GM12878 (cell line): ENCODE measurements around the gene RFX1. TPM values are rescaled to one million over a fixed set of nuclear protein-coding genes. Genes with fewer than 3 reads are reported as not detected.

Experiments
- ATAC-seq: fragments of 200-7000 bp; cut with Tn5 transposase; 3 replicates; pipeline ENCODE4 v1.9.1; 2020; ENCODE audit warnings: mild to moderate bottlenecking, moderate library complexity
- BruUV-seq: library from RNA; stranded (reverse); fragments of 400-500 nt; replicated peaks from 2 replicates; lab custom pipeline; 2021; lab: Mats Ljungman, UMichigan
- CTCF ChIA-PET: fragments of 300-600 bp; sonication (Branson Sonifier 250); formaldehyde crosslinking; extraction: SDS; loops from one replicate; lab custom pipeline; 2021; ENCODE audit warnings: inconsistent platforms; lab: Yijun Ruan, JAX
- POLR2A ChIA-PET: fragments of 350-600 bp; formaldehyde crosslinking; extraction: SDS; loops from one replicate; lab custom pipeline; 2021; ENCODE audit warnings: inconsistent platforms; lab: Charles Lee
- RAD21 ChIA-PET: fragments of 300-600 bp; sonication (Branson Sonifier 250); formaldehyde crosslinking; loops from one replicate; lab custom pipeline; 2023; ENCODE audit warnings: antibody characterized with exemption; ENCODE audit not compliant: unreplicated experiment; lab: Charles Lee
- SMC1A ChIA-PET: fragments of 300-600 bp; sonication (Branson Sonifier 250); formaldehyde crosslinking; loops from one replicate; lab custom pipeline; 2023; ENCODE audit not compliant: unreplicated experiment, uncharacterized antibody; lab: Charles Lee
- DNase-seq: peaks from one replicate; pipeline ENCODE4 v3.0.0-alpha.2; 2011; ENCODE audit warnings: low read depth, low spot score
- FAIRE-seq: peaks from 3 replicates; lab custom pipeline; 2011; peaks lifted over from hg19 to GRCh38; lab: Jason Lieb, UNC
- H2AFZ ChIP-seq: 2 replicates; pipeline ENCODE4 v1.6.0; 2011; ENCODE audit warnings: low read depth, low read length, control low read depth; ENCODE audit not compliant: control insufficient read depth
- H3K27ac ChIP-seq: 2 replicates; pipeline ENCODE4 v1.5.1; 2011; ENCODE audit warnings: control low read depth; ENCODE audit not compliant: control insufficient read depth, insufficient read depth
- H3K27me3 ChIP-seq, 2 experiments: replicated peaks in 1 of 2; 2 replicates each; pipeline versions ENCODE4 v1.6.0 to v1.6.1; 2011; ENCODE audit warnings: low read length in 1 of 2; ENCODE audit not compliant: control insufficient read depth in 2 of 2, insufficient read depth in 2 of 2
- H3K36me3 ChIP-seq, 2 experiments: 2 replicates each; pipeline ENCODE4 v1.5.1; 2011; ENCODE audit warnings: low read length in 1 of 2; ENCODE audit not compliant: control insufficient read depth in 2 of 2, insufficient read depth in 2 of 2
- H3K4me1 ChIP-seq: 2 replicates; pipeline ENCODE4 v1.6.1; 2011; ENCODE audit warnings: mild to moderate bottlenecking, low read length, moderate library complexity, mixed read lengths; ENCODE audit not compliant: control insufficient read depth, insufficient read depth
- H3K4me2 ChIP-seq: 2 replicates; pipeline ENCODE4 v1.6.0; 2011; ENCODE audit warnings: control low read depth; ENCODE audit not compliant: control insufficient read depth, insufficient read depth
- H3K4me3 ChIP-seq: fragments of 200-600 bp; sonication (generic); 2 replicates; pipeline ENCODE4 v1.5.1; 2016
- H3K79me2 ChIP-seq: 2 replicates; pipeline ENCODE4 v1.6.0; 2011; ENCODE audit warnings: low read length; ENCODE audit not compliant: control insufficient read depth, insufficient read depth
- H3K9ac ChIP-seq: 2 replicates; pipeline ENCODE4 v1.8.0; 2011; ENCODE audit warnings: low read length, control low read depth, mixed read lengths; ENCODE audit not compliant: control insufficient read depth, insufficient read depth
- H3K9me3 ChIP-seq: replicated peaks from 3 replicates; pipeline ENCODE4 v1.5.1; 2011; ENCODE audit warnings: mild to moderate bottlenecking, low read length; ENCODE audit not compliant: control insufficient read depth, insufficient read depth
- H4K20me1 ChIP-seq: 2 replicates; pipeline ENCODE4 v1.6.0; 2011; ENCODE audit not compliant: control insufficient read depth, insufficient read depth
- HDAC2 ChIP-seq: fragments of 200-600 bp; sonication (generic); IDR thresholded peaks from 2 replicates; pipeline ENCODE4 v1.6.1; 2017
- NFXL1 ChIP-seq: fragments of 450-650 bp; IDR thresholded peaks from 2 replicates; pipeline ENCODE4 v1.6.1; 2017; ENCODE audit warnings: antibody characterized with exemption, mild to moderate bottlenecking, borderline replicate concordance
- POLR2A ChIP-seq: IDR thresholded peaks from 2 replicates; pipeline ENCODE4 v1.6.1; 2011; ENCODE audit warnings: low read depth, mild to moderate bottlenecking, low read length
- RBBP5 ChIP-seq: fragments of 200-600 bp; sonication (generic); conservative IDR thresholded peaks from 2 replicates; pipeline ENCODE4 v1.6.1; 2016
- SMARCA5 ChIP-seq: fragments of 450-650 bp; IDR thresholded peaks from 2 replicates; pipeline ENCODE4 v1.6.1; 2017; ENCODE audit warnings: mild to moderate bottlenecking
- SRF ChIP-seq, 2 experiments: IDR thresholded peaks; 2 replicates each; pipeline ENCODE4 v1.6.1; 2011; ENCODE audit warnings: low read depth in 2 of 2, low read length in 2 of 2, mild to moderate bottlenecking in 1 of 2, moderate library complexity in 1 of 2
- WGBS: methylation state at CpG from one replicate; pipeline ENCODE4 v1.1.6; 2016; ENCODE audit warnings: low lambda C conversion rate; ENCODE audit not compliant: insufficient replicate concordance, insufficient coverage; ENCODE audit errors: missing lambda C conversion rate; 5-methylcytosine and 5-hydroxymethylcytosine counted together
- in situ Hi-C: fragments of 300-500 bp; cut with MboI; formaldehyde crosslinking; loops from 9 replicates; pipeline ENCODE4 v1.14.3; 2018; ENCODE audit warnings: mixed read lengths
- intact Hi-C: fragments of 100-400 bp; cut with micrococcal nuclease; formaldehyde crosslinking; loops from one replicate; pipeline ENCODE4 v1.14.2; 2022; ENCODE audit not compliant: unreplicated experiment
- polyA plus RNA-seq, 11 experiments: library from polyadenylated mRNA; depleted of rRNA in 4 of 11; unstranded in 6 of 11; stranded (reverse) in 5 of 11; fragments of >200 nt; fragmentation: Nextera tagmentation in 4 of 11; fragmentation: Illumina TruSeq in 1 of 11; extraction: Ambion mirVana in 4 of 11; extraction: Trizol in 1 of 11; gene quantifications; 1 replicate in 1 of 11; 2 replicates in 10 of 11; pipeline versions ENCODE4 v1.2.1 to v1.2.3, GENCODE V29; 2011 to 2016; ENCODE audit warnings: inconsistent platforms in 2 of 11, missing spikeins in 2 of 11, low read depth in 1 of 11
- total RNA-seq, 4 experiments: library from RNA; depleted of rRNA in 3 of 4; stranded (reverse); fragments of >200 nt in 3 of 4; fragmentation: Illumina TruSeq in 1 of 4; extraction: Trizol in 1 of 4; gene quantifications; 2 replicates each; pipeline versions ENCODE4 v1.2.1 to v1.2.3, GENCODE V29; 2013 to 2021
- TF ChIP-seq, protein P1 (sequence below): fragments of 450-650 bp; IDR thresholded peaks from 2 replicates; pipeline ENCODE4 v1.6.1; 2017; ENCODE audit warnings: low read depth, mild to moderate bottlenecking, moderate library complexity
- TF ChIP-seq, protein P2 (sequence below): fragments of 450-650 bp; formaldehyde crosslinking; IDR thresholded peaks from 2 replicates; pipeline ENCODE4 v1.4.0; 2020; ENCODE audit warnings: mild to moderate bottlenecking, moderate library complexity

RFX1 gene
- total and polyA plus RNA-seq, 10 of the 15 experiments (the other 5 are each of a cell fraction or from before 2014, with no cell fraction given) = 0.05 to 11.0 (median 1.5) TPM

DNA sequence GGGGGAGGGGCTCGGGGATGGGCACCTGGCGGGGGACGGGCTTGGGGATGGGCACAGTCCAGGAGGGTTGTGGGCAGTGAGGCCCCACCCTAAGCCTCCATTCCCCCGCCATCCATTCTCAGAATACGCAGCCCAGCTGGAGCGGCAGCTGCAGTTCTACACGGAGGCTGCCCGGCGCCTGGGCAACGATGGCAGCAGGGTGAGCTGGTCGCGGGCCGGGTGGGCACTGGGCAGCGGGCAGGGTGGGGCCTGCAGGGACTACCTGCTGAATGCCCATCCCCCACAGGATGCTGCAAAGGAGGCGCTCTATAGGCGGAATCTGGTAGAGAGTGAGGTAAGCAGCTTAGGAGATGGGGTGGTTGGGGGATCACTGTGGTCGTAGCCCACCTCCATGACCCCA, 76.2 kb downstream of the RFX1 start:
- in situ Hi-C loops (no loop called here), intact Hi-C loops (no loop called here)
- Histone ChIP-seq H3K27me3 (no peaks in the 10 kb centered on the region), H3K9me3 (no peaks in the 10 kb centered on the region), H3K4me1 (no peaks in the 10 kb centered on the region), H3K36me3 (peaks cover 0 to 1% of the 10 kb centered on the region in 2 experiments; a peak in 2 of 4 replicates), H2AFZ (no peak overlapping the region), H3K9ac (no peak overlapping the region), H3K4me3 (no peak overlapping the region), H3K79me2 (no peaks in the 10 kb centered on the region), H3K27ac (no peak overlapping the region), H4K20me1 (no peaks in the 10 kb centered on the region), H3K4me2 (no peak overlapping the region)
- BruUV-seq = no TSS peak
- ATAC-seq = no peak
- WGBS = 85% methylated on average over 5 of the region's 17 CpGs
- ChIA-PET CTCF (no interaction called here), SMC1A (no interaction called here), POLR2A (no interaction called here), RAD21 (no interaction called here)
- DNase-seq = no peak
- FAIRE-seq = no peak
- TF ChIP-seq NFXL1 (no peak), POLR2A (0 out of 2 replicates have a peak, but pooled peaks have one; percentile 7), HDAC2 (no peak), RBBP5 (no peak), SMARCA5 (no peak), SRF (IDR thresholded peaks at IDR 0.05; ENCODE audit: low read depth in 2 of 2, low read length in 2 of 2) (no peak)
- TF ChIP-seq, protein P1, sequence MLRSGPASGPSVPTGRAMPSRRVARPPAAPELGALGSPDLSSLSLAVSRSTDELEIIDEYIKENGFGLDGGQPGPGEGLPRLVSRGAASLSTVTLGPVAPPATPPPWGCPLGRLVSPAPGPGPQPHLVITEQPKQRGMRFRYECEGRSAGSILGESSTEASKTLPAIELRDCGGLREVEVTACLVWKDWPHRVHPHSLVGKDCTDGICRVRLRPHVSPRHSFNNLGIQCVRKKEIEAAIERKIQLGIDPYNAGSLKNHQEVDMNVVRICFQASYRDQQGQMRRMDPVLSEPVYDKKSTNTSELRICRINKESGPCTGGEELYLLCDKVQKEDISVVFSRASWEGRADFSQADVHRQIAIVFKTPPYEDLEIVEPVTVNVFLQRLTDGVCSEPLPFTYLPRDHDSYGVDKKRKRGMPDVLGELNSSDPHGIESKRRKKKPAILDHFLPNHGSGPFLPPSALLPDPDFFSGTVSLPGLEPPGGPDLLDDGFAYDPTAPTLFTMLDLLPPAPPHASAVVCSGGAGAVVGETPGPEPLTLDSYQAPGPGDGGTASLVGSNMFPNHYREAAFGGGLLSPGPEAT = no peak
- TF ChIP-seq, protein P2, sequence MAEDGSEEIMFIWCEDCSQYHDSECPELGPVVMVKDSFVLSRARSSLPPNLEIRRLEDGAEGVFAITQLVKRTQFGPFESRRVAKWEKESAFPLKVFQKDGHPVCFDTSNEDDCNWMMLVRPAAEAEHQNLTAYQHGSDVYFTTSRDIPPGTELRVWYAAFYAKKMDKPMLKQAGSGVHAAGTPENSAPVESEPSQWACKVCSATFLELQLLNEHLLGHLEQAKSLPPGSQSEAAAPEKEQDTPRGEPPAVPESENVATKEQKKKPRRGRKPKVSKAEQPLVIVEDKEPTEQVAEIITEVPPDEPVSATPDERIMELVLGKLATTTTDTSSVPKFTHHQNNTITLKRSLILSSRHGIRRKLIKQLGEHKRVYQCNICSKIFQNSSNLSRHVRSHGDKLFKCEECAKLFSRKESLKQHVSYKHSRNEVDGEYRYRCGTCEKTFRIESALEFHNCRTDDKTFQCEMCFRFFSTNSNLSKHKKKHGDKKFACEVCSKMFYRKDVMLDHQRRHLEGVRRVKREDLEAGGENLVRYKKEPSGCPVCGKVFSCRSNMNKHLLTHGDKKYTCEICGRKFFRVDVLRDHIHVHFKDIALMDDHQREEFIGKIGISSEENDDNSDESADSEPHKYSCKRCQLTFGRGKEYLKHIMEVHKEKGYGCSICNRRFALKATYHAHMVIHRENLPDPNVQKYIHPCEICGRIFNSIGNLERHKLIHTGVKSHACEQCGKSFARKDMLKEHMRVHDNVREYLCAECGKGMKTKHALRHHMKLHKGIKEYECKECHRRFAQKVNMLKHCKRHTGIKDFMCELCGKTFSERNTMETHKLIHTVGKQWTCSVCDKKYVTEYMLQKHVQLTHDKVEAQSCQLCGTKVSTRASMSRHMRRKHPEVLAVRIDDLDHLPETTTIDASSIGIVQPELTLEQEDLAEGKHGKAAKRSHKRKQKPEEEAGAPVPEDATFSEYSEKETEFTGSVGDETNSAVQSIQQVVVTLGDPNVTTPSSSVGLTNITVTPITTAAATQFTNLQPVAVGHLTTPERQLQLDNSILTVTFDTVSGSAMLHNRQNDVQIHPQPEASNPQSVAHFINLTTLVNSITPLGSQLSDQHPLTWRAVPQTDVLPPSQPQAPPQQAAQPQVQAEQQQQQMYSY (CRISPR knock-in tag) = no peak
